WTC11 (cell line): ENCODE results near the gene C1orf167.

Experiments used
- CTCF ChIP-seq: fragments of 200-600 bp; IDR thresholded peaks from 2 replicates; pipeline ENCODE4 v1.8.0; 2022; ENCODE audit warnings: antibody characterized with exemption
- NR2C2 ChIP-seq: sonication (generic); formaldehyde crosslinking; IDR thresholded peaks from 2 replicates; pipeline ENCODE4 v1.8.0; 2022; ENCODE audit warnings: mild to moderate bottlenecking, missing genetic modification reagents
- TCF7 ChIP-seq: sonication (generic); formaldehyde crosslinking; IDR thresholded peaks from 2 replicates; pipeline ENCODE4 v1.8.0; 2022; ENCODE audit warnings: mild to moderate bottlenecking, low read depth, missing genetic modification reagents, moderate library complexity
- ZNF138 ChIP-seq: sonication (generic); formaldehyde crosslinking; conservative IDR thresholded peaks from 2 replicates; pipeline ENCODE4 v1.8.1; 2022; ENCODE audit warnings: mild to moderate bottlenecking, moderate library complexity, missing genetic modification reagents
- ZNF263 ChIP-seq: sonication (generic); formaldehyde crosslinking; IDR thresholded peaks from 2 replicates; pipeline ENCODE4 v1.8.1; 2022; ENCODE audit warnings: low read depth, mild to moderate bottlenecking, moderate library complexity, missing genetic modification reagents

GRCh38 chr1:11823366-11824137 lies 61.6 kb downstream of the C1orf167 start:
- TF ChIP-seq ZNF263: no peak
- TF ChIP-seq CTCF: no peak
- no peak for TF ChIP-seq TCF7 (CRISPR knock-in tag)
- no peak for TF ChIP-seq ZNF138
- no peak for TF ChIP-seq NR2C2 (CRISPR knock-in tag)
